ENCODE data around the gene SEC14L1. TPM values are rescaled to one million over a fixed set of nuclear protein-coding genes. Genes with fewer than 3 reads are reported as not detected.

The SEC14L1 gene
- total and polyA plus RNA-seq, 2 of the 8 experiments (the other 6 are each of a cell fraction or from before 2014, with no cell fraction given) = 27.2 to 74.4 TPM

- TF ChIP-seq CTBP2 (IDR thresholded peaks at IDR 0.05; ENCODE audit: borderline replicate concordance, insufficient read depth, insufficient read length, low read length) (no peak), TCF12 (IDR thresholded peaks at IDR 0.05; ENCODE audit: low read depth, low read length) (no peak), CHD7 (IDR thresholded peaks at IDR 0.05; ENCODE audit: insufficient replicate concordance, low read length) (no peak), POLR2A (IDR thresholded peaks at IDR 0.05; ENCODE audit: control extremely low read depth in 1 of 2, low read depth in 2 of 2, low read length in 2 of 2) (no peak), CBX5 (IDR thresholded peaks at IDR 0.05; ENCODE audit: low read depth, low read length) (no peak)
These were observed 48.7 kb upstream of the SEC14L1 start (continued) for GRCh38 chr17:77092025-77092424.
